ENCODE results near the gene COL2A1.

The COL2A1 gene

DNA sequence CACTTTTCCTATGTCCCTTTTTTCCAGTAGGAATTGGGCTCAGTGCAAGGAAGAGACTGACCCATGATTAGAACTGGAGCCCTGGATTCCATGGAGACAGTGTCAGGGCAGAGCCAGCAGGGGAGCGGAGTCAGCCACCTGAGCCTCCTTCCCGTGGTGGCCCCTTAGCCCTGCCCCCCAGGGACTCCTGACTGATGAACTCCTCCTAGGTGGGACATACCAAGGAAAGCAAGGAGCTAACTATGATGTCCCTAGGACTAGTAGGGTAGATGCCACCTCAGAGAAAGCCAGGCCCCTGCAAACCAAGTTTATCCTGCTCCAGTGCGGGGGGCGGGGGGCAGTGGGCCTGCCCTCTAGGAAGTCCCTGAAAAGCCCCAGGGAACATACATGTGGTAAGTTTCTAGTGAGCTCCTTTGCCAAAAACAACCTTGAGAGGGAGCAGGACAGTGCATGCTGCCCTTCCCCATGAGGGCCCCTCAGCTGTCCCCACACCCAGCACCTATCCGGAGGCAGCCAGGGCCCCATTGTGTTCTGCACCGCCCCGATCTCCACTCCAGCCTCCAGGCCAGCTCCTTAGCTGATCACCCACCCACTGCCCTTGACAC lies 6.2 kb upstream of the COL2A1 start:
- no peak for DNase-seq

DNA sequence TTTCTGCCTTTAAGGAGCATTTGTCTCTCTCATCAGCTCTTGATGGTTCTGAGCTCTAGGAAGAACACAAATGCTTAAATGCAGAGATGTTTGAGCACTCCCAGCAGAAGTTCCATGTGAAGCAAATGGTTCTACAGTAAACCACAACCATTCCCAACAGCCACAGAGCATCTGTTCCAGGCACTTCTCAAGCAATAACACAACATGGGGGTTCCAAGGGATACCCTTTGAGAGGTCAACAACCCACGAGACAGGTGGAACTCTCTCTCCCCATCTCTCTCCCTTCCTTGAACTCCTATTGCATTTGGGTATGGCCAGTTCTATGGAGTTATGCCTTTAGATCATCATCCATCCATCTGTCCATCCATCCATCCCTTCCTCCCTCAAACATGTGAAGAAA lies 5.2 kb upstream of the COL2A1 start:
- no peak for DNase-seq

DNA sequence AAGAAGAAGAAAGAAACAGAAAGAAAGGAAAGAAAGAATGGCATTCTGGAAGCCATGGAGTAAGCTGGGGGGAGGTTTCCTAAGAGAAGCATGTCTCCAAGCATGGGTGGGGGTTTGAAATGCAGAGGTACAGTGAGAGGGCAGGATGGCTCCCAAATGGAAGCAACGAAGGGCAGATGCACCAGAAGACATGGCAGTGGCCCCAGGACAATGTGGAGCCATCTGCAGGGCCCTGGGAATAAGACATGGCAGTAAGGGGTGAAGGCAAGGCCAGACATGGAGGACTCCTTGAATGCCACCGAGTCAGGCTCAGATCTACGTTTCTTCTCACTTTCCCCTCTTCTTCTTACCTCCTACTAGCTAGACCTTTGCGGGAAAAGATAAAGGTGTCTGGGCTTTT lies 4.7 kb upstream of the COL2A1 start:
- no peak for DNase-seq

DNA sequence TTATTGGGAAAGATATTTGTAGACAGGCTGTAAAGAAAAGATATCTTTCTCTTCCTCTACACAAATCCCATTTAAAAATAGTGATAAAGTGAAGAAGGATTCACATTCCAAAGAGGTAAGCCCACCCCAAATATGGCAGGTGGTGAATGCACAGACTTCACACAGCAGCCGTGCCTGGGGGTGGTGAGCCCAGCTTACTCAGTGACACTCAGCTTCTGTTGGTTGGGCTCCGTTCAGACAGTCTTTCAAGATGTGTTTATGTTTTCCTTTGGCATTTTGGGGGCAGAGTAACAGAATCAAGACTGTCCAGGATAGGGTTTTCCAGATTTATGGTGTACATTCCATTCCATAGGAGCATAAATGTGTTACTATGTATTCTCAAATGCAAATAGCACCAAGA lies 4.1 kb upstream of the COL2A1 start:
- no peak for DNase-seq

DNA sequence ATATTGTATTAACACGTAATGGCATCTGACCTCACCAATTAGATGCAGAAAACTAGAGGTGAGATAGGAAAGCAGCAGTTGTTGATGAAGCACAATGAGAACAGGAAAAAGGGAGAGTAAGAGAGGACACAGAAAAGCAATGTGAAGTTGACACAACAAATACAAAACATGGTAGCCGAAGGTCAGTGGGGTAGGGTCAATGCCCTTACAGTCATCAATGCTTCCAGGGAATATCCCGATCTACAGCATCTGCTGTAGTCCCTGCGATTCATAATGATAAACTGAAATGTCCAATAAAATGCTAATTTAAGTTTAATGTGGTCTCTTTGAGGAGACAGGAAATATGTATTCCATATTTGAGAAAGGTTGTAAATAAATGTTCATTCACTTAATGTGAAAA lies 2.9 kb upstream of the COL2A1 start:
- no peak for DNase-seq

DNA sequence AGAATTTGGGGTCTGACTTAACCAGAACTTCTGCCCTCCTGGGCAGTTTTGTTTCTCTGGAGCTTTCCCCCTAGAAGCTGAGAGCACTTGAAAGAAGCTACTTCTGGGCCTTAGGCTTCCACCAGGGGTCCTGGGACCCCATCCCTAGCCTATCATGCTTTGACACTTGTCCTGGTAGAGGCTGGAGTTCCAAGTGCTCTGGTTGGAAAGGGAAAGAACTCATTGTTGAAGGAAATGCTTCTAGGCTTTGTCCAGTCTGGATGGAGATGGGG lies 1.4 kb upstream of the COL2A1 start:
- DNase-seq, result no peak

DNA sequence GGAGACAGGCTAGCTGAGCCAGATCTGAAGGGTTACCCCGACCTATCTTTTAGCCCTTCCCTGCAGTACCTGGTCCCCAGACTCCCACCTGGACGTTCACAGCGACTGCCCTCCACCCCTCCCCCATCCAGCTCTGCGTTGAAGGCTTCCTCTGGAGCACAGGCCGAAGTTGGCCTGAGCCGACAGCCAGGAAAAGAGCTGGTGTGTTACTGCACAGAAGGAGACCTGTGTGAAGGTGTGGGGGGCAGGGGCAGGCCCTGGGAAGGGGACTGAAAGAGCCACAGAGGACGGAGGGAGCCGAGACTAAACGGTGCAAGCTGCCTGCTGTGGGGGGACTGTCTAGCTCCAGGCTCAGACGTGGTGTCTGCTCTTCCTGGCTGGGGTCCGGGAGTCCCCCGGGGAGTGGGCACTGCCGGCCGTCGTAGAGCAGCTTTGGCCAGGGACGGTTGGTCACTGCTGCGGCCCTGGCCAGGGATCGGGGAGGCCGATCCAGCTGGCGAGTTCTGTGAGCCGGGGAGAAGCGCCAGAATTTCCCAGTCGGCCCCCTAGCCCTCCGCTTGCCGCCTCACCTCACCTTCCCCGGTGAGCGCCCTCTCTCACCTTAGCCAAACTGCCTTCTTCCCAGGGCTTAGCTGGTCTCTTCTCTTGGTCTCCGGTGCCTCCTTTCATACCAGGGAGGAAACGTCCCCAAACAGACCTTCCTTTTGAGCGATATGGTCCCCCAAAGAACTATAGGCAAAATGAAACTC lies 899 bp upstream of the COL2A1 start:
- DNase-seq, result no peak

DNA sequence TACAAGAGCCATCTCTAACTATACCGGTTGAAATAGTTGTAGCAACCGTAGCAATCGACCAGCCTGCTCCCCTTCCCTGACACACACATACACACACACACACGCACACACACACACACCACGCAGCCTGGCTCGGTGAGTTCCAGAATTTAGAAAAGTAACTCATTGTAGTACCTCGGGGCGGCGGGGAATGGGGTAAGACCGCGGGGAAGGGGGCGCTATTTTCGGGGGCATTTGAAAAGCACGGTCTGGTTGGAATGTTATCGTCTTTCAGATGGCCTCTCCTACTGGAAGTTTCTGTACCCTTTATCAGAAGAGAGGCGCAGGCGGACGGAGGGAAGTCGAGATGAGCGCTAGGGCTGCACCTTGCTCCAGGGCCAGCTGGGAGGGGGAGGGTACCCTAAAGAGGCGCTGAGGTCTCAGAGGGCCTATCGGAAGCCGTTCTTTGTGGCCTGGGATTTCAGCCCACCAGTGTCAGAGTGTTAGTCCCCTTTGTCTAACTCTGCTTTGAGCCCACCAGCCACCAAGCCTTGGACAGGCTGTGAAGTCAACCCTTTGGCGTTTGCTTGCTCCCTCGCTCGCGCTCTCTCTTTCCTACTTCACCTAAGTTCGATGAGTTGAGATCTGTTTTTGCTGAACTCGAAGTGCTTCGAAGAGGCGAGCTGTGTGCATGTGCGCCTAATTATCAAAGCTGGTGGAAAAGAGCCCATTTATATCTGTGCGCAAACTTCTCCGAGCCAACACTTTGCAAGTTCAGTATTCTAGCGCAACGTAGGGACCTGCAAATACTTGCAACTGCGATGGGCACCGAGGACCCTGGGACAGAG lies 837 bp downstream of the COL2A1 start:
- no peak for DNase-seq

DNA sequence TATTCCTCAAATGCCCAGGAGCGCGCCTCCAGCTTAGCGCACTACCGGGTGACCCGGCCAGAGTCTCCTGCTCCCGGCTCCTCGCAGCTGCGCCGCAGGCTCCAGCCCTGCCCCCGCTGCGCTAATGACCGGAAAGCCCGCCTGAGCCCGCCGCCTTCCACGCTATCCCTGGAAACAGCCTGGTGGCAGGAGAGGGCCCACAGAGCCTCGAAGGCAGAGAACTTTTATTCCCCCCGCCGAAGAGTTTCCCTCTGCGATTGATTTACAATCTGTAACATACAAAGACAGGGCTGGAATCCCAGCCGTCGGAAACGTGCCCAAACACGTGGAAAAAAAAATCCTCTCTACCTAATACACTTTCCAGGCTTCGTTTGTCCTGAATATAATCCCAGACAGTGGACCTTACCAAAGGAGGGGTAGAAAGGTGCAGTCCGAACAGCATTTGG lies 1.5 kb downstream of the COL2A1 start:
- DNase-seq, result peak in 1 of 2 experiments; percentile 10

DNA sequence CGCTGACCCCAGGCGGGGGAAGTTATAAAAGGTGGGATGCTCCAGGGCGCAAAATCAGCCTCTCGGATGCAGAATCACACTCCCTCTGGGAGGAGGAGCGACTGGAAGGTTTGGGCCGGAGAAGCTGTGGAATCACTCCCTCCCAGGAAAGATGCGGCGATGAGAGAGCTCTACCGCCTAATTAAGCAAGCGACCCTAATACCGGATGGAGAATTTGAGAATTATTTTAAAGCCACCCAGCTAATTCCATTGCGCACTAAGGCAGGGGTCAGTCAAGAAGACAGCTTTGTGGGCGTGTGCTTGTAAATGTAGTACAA lies 1.9 kb downstream of the COL2A1 start:
- DNase-seq, result no peak

DNA sequence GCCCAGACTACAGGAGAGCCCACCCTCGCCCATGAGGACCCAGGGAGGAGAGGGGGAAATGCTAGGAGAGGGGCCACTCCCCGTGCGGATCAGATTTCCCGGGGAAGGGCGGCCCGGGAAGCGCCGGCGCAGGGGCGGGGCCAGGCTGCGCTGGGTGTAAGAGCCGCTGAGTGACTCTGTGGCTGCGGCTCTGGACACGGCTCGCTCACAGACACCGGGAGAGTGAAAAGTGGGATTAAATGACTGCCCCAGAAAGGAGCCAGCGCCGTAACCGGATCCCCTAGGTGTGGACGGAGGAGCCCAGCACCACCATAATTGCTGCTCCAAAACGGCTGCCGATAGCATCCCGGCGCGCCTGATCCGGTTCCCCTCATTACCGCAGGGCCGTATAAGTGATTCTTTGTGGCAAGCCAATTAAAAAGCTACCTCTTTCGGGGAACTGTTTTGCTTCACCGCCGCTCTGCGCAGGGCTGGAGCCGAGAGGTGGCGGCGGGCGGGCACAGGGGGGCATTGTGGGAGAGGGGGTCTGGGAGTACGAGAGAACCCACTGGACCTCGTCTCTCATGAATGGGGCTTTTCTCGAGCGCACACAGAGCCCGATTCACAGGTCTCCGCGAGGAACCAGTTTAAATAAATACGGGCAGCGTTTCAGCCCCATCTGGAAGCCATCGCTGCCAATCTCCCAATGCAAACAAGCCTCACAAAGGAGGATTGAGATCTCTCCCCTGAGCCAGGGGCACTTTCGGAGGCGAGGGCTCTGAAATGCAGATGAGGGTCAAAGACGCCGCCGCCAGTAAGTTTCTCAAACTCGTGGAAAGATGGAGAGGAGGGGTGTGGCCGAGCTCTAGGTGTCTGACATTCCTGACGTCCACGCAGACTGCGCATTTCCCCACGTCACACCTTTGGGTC lies 2.5 kb downstream of the COL2A1 start:
- peak; percentile 25 to 28 for DNase-seq

DNA sequence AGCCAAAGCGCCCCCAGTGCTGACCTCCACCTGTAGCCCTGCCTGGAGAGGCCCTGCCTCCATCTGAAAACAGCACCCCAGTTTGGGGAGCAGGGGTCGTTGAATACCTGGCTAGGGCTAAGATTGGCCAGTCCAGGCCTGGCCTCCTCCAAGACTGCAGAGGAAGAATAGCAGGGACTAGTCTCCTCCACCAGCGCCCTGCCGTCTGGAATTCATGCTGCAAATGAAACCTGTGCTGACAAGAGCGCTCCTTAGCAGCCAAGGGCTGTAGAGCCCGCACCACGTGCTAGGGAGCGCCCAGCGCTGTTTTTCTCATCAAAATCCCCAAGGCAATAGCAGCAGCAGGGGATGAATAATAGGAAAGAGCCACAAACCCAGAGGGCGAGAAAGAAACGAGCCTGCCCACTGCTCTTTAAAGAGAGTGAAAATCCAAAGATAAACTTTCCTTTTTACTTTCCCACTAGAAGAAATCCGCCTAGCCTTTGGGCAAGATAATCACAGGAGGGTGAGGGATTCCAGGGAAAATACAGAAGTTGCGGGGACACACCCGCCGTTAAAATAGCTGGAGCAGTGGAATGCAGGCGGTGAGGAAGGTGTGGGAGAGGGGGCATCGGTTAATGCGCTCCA lies 3.3 kb downstream of the COL2A1 start:
- peak in 1 of 2 experiments; percentile 28 for DNase-seq

DNA sequence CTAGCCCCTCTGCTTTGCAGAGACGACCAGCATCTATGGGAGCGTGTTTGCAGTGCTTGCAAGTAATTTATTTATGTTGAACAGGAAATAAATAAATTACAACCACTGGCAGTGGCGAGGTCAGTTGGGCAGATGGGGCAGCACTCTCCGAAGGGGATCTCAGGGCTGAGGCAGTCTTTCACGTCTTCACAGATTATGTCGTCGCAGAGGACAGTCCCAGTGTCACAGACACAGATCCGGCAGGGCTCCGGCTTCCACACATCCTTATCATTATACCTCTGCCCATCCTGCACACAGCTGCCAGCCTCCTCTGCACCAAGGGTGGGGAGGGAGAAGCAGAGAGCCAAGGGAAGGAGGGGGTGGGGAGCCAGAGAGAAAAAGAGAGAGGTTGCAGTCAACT lies 4.5 kb downstream of the COL2A1 start:
- DNase-seq, result no peak

DNA sequence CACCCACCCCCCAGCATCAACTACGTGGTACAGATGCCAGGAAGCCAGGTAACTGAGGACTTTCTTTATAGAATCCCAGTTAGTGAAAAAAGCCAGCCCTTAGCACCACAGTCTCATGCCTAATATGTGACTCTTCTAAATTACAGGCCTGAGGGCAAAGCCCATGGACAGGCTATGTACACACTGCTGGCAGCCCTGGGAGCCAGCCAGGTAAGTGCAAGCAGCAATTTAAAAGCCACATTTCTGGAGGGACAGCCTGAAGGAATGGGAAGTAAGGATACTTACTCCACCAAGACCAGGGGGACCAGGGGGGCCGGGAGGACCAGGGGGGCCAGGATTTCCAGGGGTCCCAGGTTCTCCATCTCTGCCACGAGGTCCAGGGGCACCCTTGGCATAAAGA lies 7.0 kb downstream of the COL2A1 start:
- no peak for DNase-seq

DNA sequence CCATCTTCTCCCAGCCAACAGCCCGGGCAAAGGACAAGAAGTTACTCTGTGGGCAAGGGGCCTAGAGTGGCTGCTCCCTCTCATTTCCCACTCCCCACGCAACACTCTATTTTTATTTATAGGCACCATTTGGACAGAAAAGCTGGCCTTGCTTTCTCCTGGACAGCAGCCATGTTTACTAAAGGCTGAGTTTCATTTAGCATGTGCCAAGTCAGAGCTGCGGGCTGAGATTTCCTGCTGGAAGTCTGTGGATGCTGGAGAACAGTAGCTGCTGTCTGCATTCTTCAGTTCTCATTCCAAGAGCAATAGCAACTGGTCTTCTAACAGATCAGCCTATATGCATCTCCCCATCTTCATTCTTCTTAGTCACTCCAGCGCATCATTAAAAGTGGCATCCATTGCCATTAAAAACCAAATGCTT lies 8.3 kb downstream of the COL2A1 start:
- DNase-seq, result peak in 1 of 2 experiments; percentile 32

DNA sequence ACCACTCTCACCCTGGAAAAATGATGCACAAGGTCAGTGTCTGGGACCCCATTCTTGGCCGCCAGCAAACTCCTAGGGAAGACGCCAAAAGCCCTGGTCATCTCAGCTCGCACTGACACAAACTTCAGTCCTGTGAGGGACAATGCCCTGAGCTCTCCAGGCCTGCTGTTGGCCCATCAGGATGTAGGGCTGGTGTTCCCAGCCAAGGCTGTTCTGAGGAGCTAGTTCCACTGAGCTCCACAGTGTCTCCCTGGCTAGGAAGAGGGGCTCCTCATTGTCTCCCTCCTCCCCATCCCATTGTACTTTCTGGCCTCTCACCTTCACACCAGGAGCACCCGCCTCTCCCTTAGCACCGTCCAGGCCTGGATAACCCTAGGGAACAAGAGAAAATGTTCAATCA lies 10.8 kb downstream of the COL2A1 start:
- no peak for DNase-seq

DNA sequence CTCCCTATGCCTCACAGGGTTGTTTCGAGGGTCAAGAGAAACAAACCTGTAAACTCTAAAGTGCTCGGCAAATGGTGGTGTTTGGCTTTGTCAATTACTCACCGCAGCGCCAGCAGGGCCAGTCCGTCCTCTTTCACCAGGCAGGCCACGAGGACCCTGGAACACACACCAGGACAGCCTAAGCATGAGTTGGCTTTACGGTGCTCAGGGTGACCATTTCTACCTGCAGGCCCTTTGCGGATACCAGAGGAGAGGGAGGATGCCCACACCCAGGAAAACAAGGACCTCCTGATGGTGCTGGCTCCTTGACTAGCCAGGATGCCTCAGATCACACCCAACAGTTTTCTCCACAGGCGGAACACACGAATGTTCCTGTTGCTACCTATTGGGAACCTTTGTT lies 11.5 kb downstream of the COL2A1 start:
- DNase-seq, result no peak

DNA sequence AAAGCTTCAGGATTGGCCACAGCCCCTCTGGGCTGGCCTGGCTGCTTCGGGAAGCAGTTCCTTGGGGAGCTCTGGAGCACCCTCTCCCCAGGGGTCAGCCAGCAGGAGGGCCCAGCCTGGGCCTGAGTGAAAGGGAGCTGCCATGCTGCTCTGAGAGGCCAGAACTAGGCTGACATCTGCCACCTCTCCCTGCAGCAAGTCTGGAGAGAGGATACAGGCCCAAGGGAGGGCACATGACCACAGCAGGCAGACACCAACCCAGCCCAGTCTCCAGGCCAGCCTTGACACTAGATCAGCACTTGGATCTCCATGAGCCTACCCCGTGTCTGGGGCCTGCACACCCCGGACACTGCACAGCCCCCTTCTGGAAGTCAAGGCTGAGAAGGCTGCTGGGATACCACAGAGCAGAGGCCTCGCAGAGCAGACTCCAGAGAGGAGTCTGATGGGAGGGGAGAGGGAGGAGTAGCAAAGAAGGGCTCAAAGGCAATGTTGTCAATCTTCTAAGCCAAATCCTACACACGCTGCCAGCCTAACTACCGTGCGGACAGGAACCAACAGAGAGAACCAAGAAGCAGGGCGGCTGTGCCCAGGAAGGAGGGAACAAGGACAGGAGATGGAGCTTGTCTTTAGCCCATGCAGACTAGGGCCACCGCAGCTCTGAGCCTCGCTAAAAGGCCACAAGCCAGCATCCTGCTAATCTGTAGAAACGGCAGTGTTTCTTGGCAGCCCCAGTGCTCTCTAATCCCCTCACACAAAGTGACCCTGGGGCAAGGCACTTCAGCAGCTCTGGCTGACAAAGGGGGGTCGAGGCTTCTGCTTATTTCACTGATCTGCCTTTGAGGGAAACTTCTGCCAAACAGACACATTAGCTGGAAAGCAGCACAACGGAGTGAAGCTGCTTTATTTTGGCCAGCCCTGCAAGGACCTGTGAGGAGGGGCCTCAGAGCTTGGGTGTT lies 12.9 kb downstream of the COL2A1 start:
- DNase-seq, result no peak

DNA sequence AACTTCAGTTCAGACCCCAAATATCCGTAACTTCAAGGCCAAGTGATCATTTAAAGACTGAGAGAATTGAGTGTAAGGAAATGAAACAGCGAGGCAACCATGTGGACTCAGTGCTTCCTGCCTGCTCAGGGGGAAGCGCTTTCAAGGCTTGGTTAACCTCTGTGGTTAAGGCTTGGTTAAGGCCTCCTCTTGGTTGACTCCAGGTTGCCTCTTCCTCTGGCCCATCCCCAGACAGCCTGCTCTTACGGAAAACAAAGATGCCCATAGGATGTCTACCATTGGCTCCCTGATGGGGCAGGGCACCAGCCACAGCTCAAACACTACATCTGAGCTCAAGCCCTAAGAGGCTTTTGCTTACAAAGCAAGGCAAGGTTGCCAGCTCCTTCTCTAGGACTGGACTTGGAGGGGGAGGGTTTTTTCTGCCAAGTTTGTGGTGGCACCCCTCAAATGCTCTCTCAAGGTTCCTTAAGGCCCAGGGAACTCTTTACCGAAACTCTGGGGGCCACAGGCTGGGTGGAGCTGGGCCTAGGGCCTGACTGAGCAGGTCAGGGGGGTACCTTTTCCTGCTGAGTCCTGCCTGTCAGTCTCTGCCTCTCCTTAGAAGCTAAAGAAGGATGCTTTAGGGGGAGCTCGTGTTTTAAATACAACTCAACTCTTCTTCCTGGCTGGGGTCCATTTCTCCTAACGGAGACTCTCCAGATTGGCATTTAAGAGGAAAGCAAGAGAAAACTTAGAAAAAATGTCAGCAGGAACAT lies 13.7 kb downstream of the COL2A1 start:
- DNase-seq, result no peak

DNA sequence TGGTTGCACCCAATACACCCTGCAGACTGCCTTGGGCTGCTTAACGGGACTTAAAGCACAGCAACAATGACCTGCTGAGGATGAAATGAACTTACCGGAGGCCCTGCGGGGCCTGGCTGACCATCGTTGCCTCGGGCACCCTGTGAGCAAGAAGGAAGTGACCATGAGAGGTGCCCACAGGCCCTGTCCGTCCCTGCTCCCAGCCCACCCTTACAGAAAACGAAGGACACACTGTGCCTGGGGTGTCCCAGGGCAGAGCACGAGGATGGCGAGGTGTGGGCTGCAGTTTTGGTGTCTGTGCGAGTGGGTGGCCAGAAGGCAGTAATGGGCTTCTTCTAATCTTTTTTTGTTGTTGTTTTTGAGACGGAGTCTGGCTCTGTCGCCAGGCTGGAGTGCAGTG lies 14.6 kb downstream of the COL2A1 start:
- no peak for DNase-seq

DNA sequence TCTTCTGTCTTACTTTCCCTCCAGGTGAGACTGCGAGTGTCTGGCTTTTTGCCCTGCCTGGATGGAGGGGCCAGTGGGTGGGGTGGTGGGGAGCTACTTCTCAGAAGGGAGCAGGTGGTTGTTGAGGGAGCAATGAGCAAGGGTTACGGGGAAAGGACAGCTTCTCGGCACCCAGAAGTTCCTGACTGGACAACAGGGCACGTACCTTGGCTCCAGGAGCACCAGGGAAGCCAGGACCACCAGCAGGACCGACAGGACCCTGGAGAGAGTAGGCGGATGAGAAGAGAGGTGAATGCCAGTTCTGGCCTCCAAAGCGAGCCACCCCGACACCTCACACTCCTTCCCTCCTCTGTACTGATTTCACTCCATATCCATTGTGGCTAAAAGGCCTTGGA lies 15.3 kb downstream of the COL2A1 start:
- DNase-seq, result no peak

All from NCI-H2081 (cell line).